Stomach (tissue), 4 donors: ENCODE measurements around the gene SLC4A1AP.

ENCODE experiments used
- CTCF ChIP-seq, 7 experiments: fragments of 450-650 bp in 4 of 7; fragments of 200-600 bp in 3 of 7; sonication (generic) in 3 of 7; IDR thresholded peaks; one replicate each; pipeline ENCODE4 v1.5.1; 2016 to 2019; ENCODE audit warnings: antibody characterized with exemption in 7 of 7, control low read depth in 2 of 7, mild to moderate bottlenecking in 1 of 7
- POLR2A ChIP-seq, 4 donors: fragments of 450-650 bp; IDR thresholded peaks; one replicate each; pipeline ENCODE4 v1.6.1; 2016; ENCODE audit warnings: antibody characterized with exemption in 4 of 4, control low read depth in 2 of 4, mild to moderate bottlenecking in 1 of 4, moderate library complexity in 1 of 4
- POLR2AphosphoS5 ChIP-seq, 3 donors: sonication (generic); formaldehyde crosslinking; IDR thresholded peaks; one replicate each; pipeline ENCODE4 v1.6.1; 2016; ENCODE audit warnings: antibody characterized with exemption in 3 of 3

GRCh38 chr2:27683390-27684071 lies 19.8 kb downstream of the SLC4A1AP start:
- TF ChIP-seq CTCF (IDR thresholded peaks at IDR 0.05) (peak in 6 of 7 experiments; percentile 46 to 96 (median 92)), POLR2A (IDR thresholded peaks at IDR 0.05) (no peak), POLR2AphosphoS5 (IDR thresholded peaks at IDR 0.05) (peak in 1 of 3 donors; percentile 65)
